Liver (tissue), 9 donors: Measurements from ENCODE around the gene TXLNA. TPM values are rescaled to one million over a fixed set of nuclear protein-coding genes. Genes with fewer than 3 reads are reported as not detected.

Source experiments
- DNase-seq: peaks from one replicate; pipeline ENCODE4 v3.0.0-alpha.2; 2017; ENCODE audit warnings: low spot score
- H3K27ac ChIP-seq, 2 donors: one replicate each; pipeline ENCODE4 v1.7.0; 2013; ENCODE audit warnings: inconsistent platforms in 2 of 2, low read length in 2 of 2, control low read depth in 1 of 2, low read depth in 1 of 2, mild to moderate bottlenecking in 1 of 2
- H3K27me3 ChIP-seq, 4 donors: one replicate each; pipeline versions ENCODE4 v1.6.1 to v1.7.0; 2013; ENCODE audit warnings: low read length in 3 of 4, inconsistent platforms in 1 of 4, mild to moderate bottlenecking in 1 of 4, moderate library complexity in 1 of 4; ENCODE audit not compliant: control insufficient read depth in 4 of 4, insufficient read depth in 4 of 4
- H3K36me3 ChIP-seq, 4 donors: one replicate each; pipeline versions ENCODE4 v1.6.1 to v1.7.0; 2013; ENCODE audit warnings: low read length in 3 of 4, mild to moderate bottlenecking in 3 of 4, low read depth in 1 of 4, moderate library complexity in 1 of 4; ENCODE audit not compliant: control insufficient read depth in 4 of 4, insufficient read depth in 3 of 4
- H3K4me1 ChIP-seq, 4 donors: one replicate each; pipeline versions ENCODE4 v1.6.1 to v1.7.0; 2013; ENCODE audit warnings: low read length in 3 of 4, mild to moderate bottlenecking in 3 of 4, moderate library complexity in 1 of 4; ENCODE audit not compliant: control insufficient read depth in 4 of 4, insufficient read depth in 4 of 4
- H3K4me3 ChIP-seq, 3 donors: one replicate each; pipeline versions ENCODE4 v1.6.1 to v1.7.0; 2013; ENCODE audit warnings: low read length in 3 of 3, control low read depth in 1 of 3, low read depth in 1 of 3, mild to moderate bottlenecking in 1 of 3
- H3K9ac ChIP-seq, 2 donors: one replicate each; pipeline ENCODE4 v1.7.0; 2013; ENCODE audit warnings: low read length in 2 of 2, mild to moderate bottlenecking in 2 of 2, moderate library complexity in 2 of 2, control low read depth in 1 of 2, low read depth in 1 of 2
- H3K9me3 ChIP-seq, 4 donors: one replicate each; pipeline versions ENCODE4 v1.6.1 to v1.7.0; 2013; ENCODE audit warnings: low read length in 3 of 4; ENCODE audit not compliant: control insufficient read depth in 4 of 4
- ATF3 ChIP-seq: IDR thresholded peaks from 2 replicates; pipeline ENCODE4 v1.6.1; 2016; ENCODE audit warnings: antibody characterized with exemption
- CTCF ChIP-seq: fragments of 150-350 bp; IDR thresholded peaks from 2 replicates; pipeline ENCODE4 v1.5.1; 2017; ENCODE audit warnings: improper control_type of control experiment, low read depth, low read length; ENCODE audit not compliant: missing input control
- EGR1 ChIP-seq, 2 donors: IDR thresholded peaks; 2 replicates each; pipeline ENCODE4 v1.6.1; 2016 to 2018; ENCODE audit warnings: antibody characterized with exemption in 2 of 2, low read depth in 2 of 2
- FOXA1 ChIP-seq: IDR thresholded peaks from 2 replicates; pipeline ENCODE4 v1.6.1; 2016; ENCODE audit warnings: antibody characterized with exemption
- FOXA2 ChIP-seq: IDR thresholded peaks from 2 replicates; pipeline ENCODE4 v1.6.1; 2016; ENCODE audit warnings: antibody characterized with exemption
- GABPA ChIP-seq, 2 donors: IDR thresholded peaks in 1 of 2; conservative IDR thresholded peaks in 1 of 2; 2 replicates each; pipeline ENCODE4 v1.6.1; 2016; ENCODE audit warnings: antibody characterized with exemption in 2 of 2, mild to moderate bottlenecking in 1 of 2, moderate library complexity in 1 of 2
- HNF4A ChIP-seq, 2 donors: conservative IDR thresholded peaks; 2 replicates each; pipeline ENCODE4 v1.6.1; 2016; ENCODE audit warnings: antibody characterized with exemption in 2 of 2, mild to moderate bottlenecking in 2 of 2
- HNF4G ChIP-seq: IDR thresholded peaks from 2 replicates; pipeline ENCODE4 v1.6.1; 2016; ENCODE audit warnings: antibody characterized with exemption
- JUND ChIP-seq, 2 donors: IDR thresholded peaks; 2 replicates each; pipeline ENCODE4 v1.6.1; 2016; ENCODE audit warnings: antibody characterized with exemption in 2 of 2
- MAX ChIP-seq: IDR thresholded peaks from 2 replicates; pipeline ENCODE4 v1.6.1; 2016; ENCODE audit warnings: antibody characterized with exemption
- NR2F2 ChIP-seq: IDR thresholded peaks from 2 replicates; pipeline ENCODE4 v1.6.1; 2016; ENCODE audit warnings: antibody characterized with exemption
- RAD21 ChIP-seq, 2 donors: IDR thresholded peaks; 2 replicates each; pipeline ENCODE4 v1.6.1; 2016; ENCODE audit warnings: antibody characterized with exemption in 2 of 2, mild to moderate bottlenecking in 2 of 2
- REST ChIP-seq: IDR thresholded peaks from 2 replicates; pipeline ENCODE4 v1.6.1; 2016; ENCODE audit warnings: antibody characterized with exemption, mild to moderate bottlenecking
- RXRA ChIP-seq, 2 donors: IDR thresholded peaks; 2 replicates each; pipeline ENCODE4 v1.6.1; 2017 to 2018; ENCODE audit warnings: antibody characterized with exemption in 2 of 2, mild to moderate bottlenecking in 1 of 2
- SP1 ChIP-seq: IDR thresholded peaks from 2 replicates; pipeline ENCODE4 v1.6.1; 2018; ENCODE audit warnings: antibody characterized with exemption, mild to moderate bottlenecking
- TAF1 ChIP-seq: conservative IDR thresholded peaks from 2 replicates; pipeline ENCODE4 v1.6.1; 2016; ENCODE audit warnings: antibody characterized with exemption, mild to moderate bottlenecking
- YY1 ChIP-seq: IDR thresholded peaks from 2 replicates; pipeline ENCODE4 v1.6.1; 2016; ENCODE audit warnings: antibody characterized with exemption, mild to moderate bottlenecking
- ZBTB33 ChIP-seq: IDR thresholded peaks from 2 replicates; pipeline ENCODE4 v1.6.1; 2016; ENCODE audit warnings: antibody characterized with exemption
- WGBS: extraction: QIAGEN DNeasy Blood & Tissue Kit; methylation state at CpG from one replicate; pipeline ENCODE4 v1.1.7; 2013; 5-methylcytosine and 5-hydroxymethylcytosine counted together
- polyA plus RNA-seq, 2 donors: library from polyadenylated mRNA; stranded (reverse) in 1 of 2; unstranded in 1 of 2; fragments of 200-250 nt in 1 of 2; fragments of >200 nt in 1 of 2; fragmentation: Nextera tagmentation in 1 of 2; extraction: Ambion mirVana in 1 of 2; gene quantifications; one replicate each; pipeline versions ENCODE4 v1.2.1 to v1.2.3, GENCODE V29; 2013 to 2015
- total RNA-seq, 2 donors: library from RNA; depleted of rRNA; stranded (reverse); fragments of >200 nt; gene quantifications; one replicate each; pipeline ENCODE4 v1.2.3, GENCODE V29; 2014
- donor health status: healthy.
- donor health status: healthy.
- donor health status: healthy.
- donor health status: healthy.
- donor health status: healthy.

The TXLNA gene
- total and polyA plus RNA-seq, 4 donors = 17.9 to 46.7 (median 28.9) TPM

- 7% methylated on average over 36 of the region's 36 CpGs for WGBS
These were observed 948 bp downstream of the TXLNA start for GRCh38 chr1:32180186-32181060.

More at GRCh38 chr1:32180186-32181060, 948 bp downstream of the TXLNA start:
- Histone ChIP-seq H3K9ac (peak overlapping the region; percentile 66 to 95), H3K27me3 (no peaks in the 10 kb centered on the region), H3K27ac (peak overlapping the region; percentile 87 to 98), H3K9me3 (no peaks in the 10 kb centered on the region), H3K4me3 (peak overlapping the region; percentile 68 to 87 (median 78)), H3K4me1 (peaks cover 19 to 47% (median 40%) of the 10 kb centered on the region in 4 donors), H3K36me3 (peaks cover 4 to 19% (median 14%) of the 10 kb centered on the region in 4 donors)
- DNase-seq = peak; percentile 46
- no peak for TF ChIP-seq HNF4A (conservative IDR thresholded peaks at IDR 0.05)
- no peak for TF ChIP-seq FOXA2
- no peak for TF ChIP-seq RAD21 (IDR thresholded peaks at IDR 0.05)
- TF ChIP-seq MAX = no peak
- TF ChIP-seq ATF3 = no peak
- TF ChIP-seq YY1 = no peak
- no peak for TF ChIP-seq FOXA1
- TF ChIP-seq RXRA (IDR thresholded peaks at IDR 0.05) = no peak
- no peak for TF ChIP-seq REST
- no peak for TF ChIP-seq SP1
- no peak for TF ChIP-seq ZBTB33
- TF ChIP-seq CTCF = no peak
- no peak for TF ChIP-seq TAF1
- TF ChIP-seq EGR1 (IDR thresholded peaks at IDR 0.05; ENCODE audit: low read depth in 2 of 2) = no peak
- TF ChIP-seq NR2F2 = no peak
- no peak for TF ChIP-seq HNF4G
- no peak for TF ChIP-seq JUND (IDR thresholded peaks at IDR 0.05)
- no peak for TF ChIP-seq GABPA (IDR thresholded peaks at IDR 0.05 in 1 of 2, conservative IDR thresholded peaks at IDR 0.05 in 1 of 2)
